OCI-LY1 (cell line): ENCODE data around the gene TBRG4.

Source experiments
- CTCF ChIP-seq: fragments of 200-600 bp; sonication (generic), shearing (Covaris generic); IDR thresholded peaks from 2 replicates; pipeline ENCODE4 v1.5.1; 2017; ENCODE audit warnings: mild to moderate bottlenecking, antibody characterized with exemption, low read length, moderate library complexity, mixed read lengths
- EZH2 ChIP-seq: fragments of 200-600 bp; sonication (generic), shearing (Covaris generic); IDR thresholded peaks from 2 replicates; pipeline ENCODE4 v1.8.0; 2017; ENCODE audit warnings: borderline replicate concordance, mixed run types, mild to moderate bottlenecking, antibody characterized with exemption, low read length, moderate library complexity, mixed read lengths

- TF ChIP-seq CTCF (no peak), EZH2 (no peak)
These were observed 22.6 kb downstream of the TBRG4 start, which contains the start of gene NACAD for GRCh38 chr7:45088821-45089340.
